Measurements from ENCODE around the gene OSBPL6. TPM values are rescaled to one million over a fixed set of nuclear protein-coding genes. Genes with fewer than 3 reads are reported as not detected.

OSBPL6 gene
- total RNA-seq, 1 experiment from 2014 or later: 4.6 TPM

DNA sequence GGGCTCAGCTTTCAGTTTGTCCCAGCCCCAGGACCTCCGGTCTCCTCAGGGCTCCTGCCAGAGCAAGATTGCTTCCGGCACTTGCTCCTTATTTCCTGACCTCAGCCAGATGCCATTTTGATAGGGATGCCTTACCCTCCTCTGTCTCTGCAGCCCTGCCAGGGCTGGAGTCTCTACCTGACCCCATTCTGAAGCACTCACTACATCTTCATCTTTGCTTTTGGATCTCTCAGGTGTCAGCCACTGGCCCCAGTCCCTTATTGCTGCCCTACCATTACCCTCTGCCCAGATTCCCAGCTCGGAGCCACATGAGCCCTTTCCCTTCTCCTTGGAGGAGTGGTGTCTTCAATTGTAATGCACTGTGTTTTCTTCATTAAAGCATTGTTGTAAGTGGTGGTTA, 17.1 kb downstream of the OSBPL6 start:
- H3K9me3 Mint-ChIP-seq: peaks cover 2 to 3% of the 10 kb centered on the region in 2 experiments; a peak in 2 of 5 replicates
- H3K14ac ChIP-seq (ENCODE audit: insufficient read depth, low read length): no peak overlapping the region
- WGBS (ENCODE audit: extremely low coverage, insufficient read length, low lambda C conversion rate): no CpG with 5 or more reads among the region's 3 CpGs
- H3K23me2 ChIP-seq (ENCODE audit: insufficient read length, low read depth, low read length, poor library complexity, severe bottlenecking): no peaks in the 10 kb centered on the region
- H2BK120ac ChIP-seq (ENCODE audit: low read depth, low read length, poor library complexity, severe bottlenecking): no peak overlapping the region
- no peak overlapping the region for H3K18ac ChIP-seq (ENCODE audit: insufficient read length, low read depth, low read length)
- H3K27ac Mint-ChIP-seq: peak overlapping the region; percentile 25 to 82 (median 37); a peak in 5 of 7 replicates
- H3K79me1 ChIP-seq (ENCODE audit: insufficient read depth, low read depth, low read length, poor library complexity, severe bottlenecking): no peaks in the 10 kb centered on the region
- H3T11ph ChIP-seq (ENCODE audit: low read length): no peak overlapping the region
- H4K8ac ChIP-seq (replicated peaks; ENCODE audit: insufficient read length, low read depth, low read length): no peak overlapping the region
- H3K9ac ChIP-seq (ENCODE audit: extremely low read depth, insufficient read length, low read length): no peak overlapping the region
- DNase-seq: no peak
- TF ChIP-seq, protein P1, sequence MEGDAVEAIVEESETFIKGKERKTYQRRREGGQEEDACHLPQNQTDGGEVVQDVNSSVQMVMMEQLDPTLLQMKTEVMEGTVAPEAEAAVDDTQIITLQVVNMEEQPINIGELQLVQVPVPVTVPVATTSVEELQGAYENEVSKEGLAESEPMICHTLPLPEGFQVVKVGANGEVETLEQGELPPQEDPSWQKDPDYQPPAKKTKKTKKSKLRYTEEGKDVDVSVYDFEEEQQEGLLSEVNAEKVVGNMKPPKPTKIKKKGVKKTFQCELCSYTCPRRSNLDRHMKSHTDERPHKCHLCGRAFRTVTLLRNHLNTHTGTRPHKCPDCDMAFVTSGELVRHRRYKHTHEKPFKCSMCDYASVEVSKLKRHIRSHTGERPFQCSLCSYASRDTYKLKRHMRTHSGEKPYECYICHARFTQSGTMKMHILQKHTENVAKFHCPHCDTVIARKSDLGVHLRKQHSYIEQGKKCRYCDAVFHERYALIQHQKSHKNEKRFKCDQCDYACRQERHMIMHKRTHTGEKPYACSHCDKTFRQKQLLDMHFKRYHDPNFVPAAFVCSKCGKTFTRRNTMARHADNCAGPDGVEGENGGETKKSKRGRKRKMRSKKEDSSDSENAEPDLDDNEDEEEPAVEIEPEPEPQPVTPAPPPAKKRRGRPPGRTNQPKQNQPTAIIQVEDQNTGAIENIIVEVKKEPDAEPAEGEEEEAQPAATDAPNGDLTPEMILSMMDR (conservative IDR thresholded peaks at IDR 0.05): no peak
- no peak overlapping the region for H2BK20ac ChIP-seq (ENCODE audit: low read depth, low read length, poor library complexity, severe bottlenecking)
- no peak overlapping the region for H3K23ac ChIP-seq (ENCODE audit: insufficient read length, low read depth, low read length)
- H3K4me2 ChIP-seq (ENCODE audit: insufficient read depth, insufficient read length, low read length): peak overlapping the region; percentile 20
- H2AK5ac ChIP-seq (ENCODE audit: insufficient read length, low read length): no peak overlapping the region
- H2BK5ac ChIP-seq (ENCODE audit: insufficient read length, low read length): no peak overlapping the region
- H3K79me2 ChIP-seq (ENCODE audit: insufficient read depth, low read length): no peaks in the 10 kb centered on the region
- no peak overlapping the region for H3K56ac ChIP-seq (ENCODE audit: insufficient read length, low read depth, low read length)
- H4K91ac ChIP-seq (ENCODE audit: insufficient read length, low read depth, low read length): no peak overlapping the region
- peaks cover 13% of the 10 kb centered on the region for H3K27me3 ChIP-seq (ENCODE audit: insufficient read depth, low read length)
- H4K5ac ChIP-seq (ENCODE audit: insufficient read length, low read depth, low read length): no peak overlapping the region
- H2BK12ac ChIP-seq (ENCODE audit: insufficient read length, low read depth, low read length): no peak overlapping the region
- no peaks in the 10 kb centered on the region for H3K9me3 ChIP-seq (ENCODE audit: control insufficient read depth, low read depth, low read length)
- H2BK15ac ChIP-seq (ENCODE audit: low read depth, low read length): no peak overlapping the region
- no peak overlapping the region for H2AFZ ChIP-seq (ENCODE audit: low read length)
- peaks cover 38 to 42% of the 10 kb centered on the region in 2 experiments for H3K4me1 Mint-ChIP-seq
- H3K27me3 Mint-ChIP-seq (ENCODE audit: low read depth): peaks cover 82% of the 10 kb centered on the region
- peaks cover 0 to 7% (median 3%) of the 10 kb centered on the region in 3 experiments; a peak in 3 of 7 replicates for H3K36me3 Mint-ChIP-seq (ENCODE audit: insufficient read depth in 1 of 3, low read depth in 3 of 3)
- peak overlapping the region in 1 of 2 experiments; percentile 53; a peak in 3 of 5 replicates for H3K4me3 Mint-ChIP-seq
- H3K4me1 ChIP-seq (ENCODE audit: insufficient read depth, low read length): no peaks in the 10 kb centered on the region
- no peak overlapping the region for H3K4ac ChIP-seq (ENCODE audit: low read depth, low read length)
- no peak overlapping the region for H3K27ac ChIP-seq (ENCODE audit: insufficient read length, low read depth, low read length)
- no peaks in the 10 kb centered on the region for H4K20me1 ChIP-seq (ENCODE audit: control insufficient read depth, insufficient read depth, insufficient read length)

Data from H9 (cell line).